HG03066 (cell line): ENCODE measurements around the gene VAV1.
"Not testable (repeated sequence)": the region's sequence is repeated elsewhere in the genome, so short reads cannot be mapped to it uniquely, and the experiment has no call there.

Experiments used
- ATAC-seq: cut with Tn5 transposase; IDR thresholded peaks from one replicate; pipeline ENCODE4 v1.9.1; 2021; ENCODE audit warnings: low read depth; ENCODE audit not compliant: unreplicated experiment

VAV1 gene

GRCh38 chr19:6838062-6838655, 65.7 kb downstream of the VAV1 start:
- no peak for ATAC-seq

GRCh38 chr19:6842871-6843607, 70.5 kb downstream of the VAV1 start:
- no peak for ATAC-seq

- ATAC-seq: no peak
Observed at GRCh38 chr19:6847828-6848200, 75.3 kb downstream of the VAV1 start.

- ATAC-seq: no peak
Observed at GRCh38 chr19:6848986-6849385, 76.5 kb downstream of the VAV1 start.

- ATAC-seq: no peak
Observed at GRCh38 chr19:6849876-6850275, 77.4 kb downstream of the VAV1 start.

GRCh38 chr19:6851359-6851758, 78.9 kb downstream of the VAV1 start:
- ATAC-seq: no peak

- ATAC-seq: no peak
Observed at GRCh38 chr19:6852001-6852400, 79.5 kb downstream of the VAV1 start.

GRCh38 chr19:6853868-6854267, 81.4 kb downstream of the VAV1 start:
- ATAC-seq: no peak

- ATAC-seq: no peak
Observed at GRCh38 chr19:6854758-6855157, 82.2 kb downstream of the VAV1 start.

GRCh38 chr19:6856749-6857372, 84.4 kb downstream of the VAV1 start:
- no peak for ATAC-seq

- no peak for ATAC-seq
Observed at GRCh38 chr19:6861683-6862286, 89.3 kb downstream of the VAV1 start.

- no peak for ATAC-seq
Observed at GRCh38 chr19:6862673-6863078, 90.2 kb downstream of the VAV1 start.

- no peak for ATAC-seq
Observed at GRCh38 chr19:6864325-6864940, 91.9 kb downstream of the VAV1 start.

- ATAC-seq: no peak
Observed at GRCh38 chr19:6865849-6866248, 93.3 kb downstream of the VAV1 start.

- ATAC-seq: no peak
Observed at GRCh38 chr19:6866741-6867151, 94.2 kb downstream of the VAV1 start.

GRCh38 chr19:6868351-6868750, 95.8 kb downstream of the VAV1 start:
- ATAC-seq: no peak

- ATAC-seq: not testable (repeated sequence)
Observed at GRCh38 chr19:6869151-6869882, 96.8 kb downstream of the VAV1 start.

GRCh38 chr19:6873708-6874431, 101.4 kb downstream of the VAV1 start:
- no peak for ATAC-seq

GRCh38 chr19:6875218-6875617, 102.7 kb downstream of the VAV1 start:
- ATAC-seq: no peak

- ATAC-seq: no peak
Observed at GRCh38 chr19:6876748-6877147, 104.2 kb downstream of the VAV1 start.
